Activated CD4-positive, alpha-beta memory T cell treated with anti-CD3 and anti-CD28 coated beads, Interleukin-2, amount 10 ng/mL, durations not matched to agents 7 days and 5 days (primary cell): ENCODE measurements around the gene BPIFB3. TPM values are rescaled to one million over a fixed set of nuclear protein-coding genes. Genes with fewer than 3 reads are reported as not detected.
A peak's percentile ranks its signal among the peaks of the same experiment; 100 is the strongest.

Experiments used
- CTCF ChIA-PET: fragments of 350-600 bp; sonication (Branson Sonifier 250); formaldehyde crosslinking; loops from one replicate; lab custom pipeline; 2021; ENCODE audit warnings: antibody characterized with exemption, inconsistent platforms; lab: Charles Lee
- POLR2A ChIA-PET: fragments of 350-600 bp; sonication (Branson Sonifier 250); formaldehyde crosslinking; loops from one replicate; lab custom pipeline; 2021; ENCODE audit warnings: antibody characterized with exemption; lab: Charles Lee
- DNase-seq: peaks from one replicate; pipeline ENCODE4 v3.0.0-alpha.2; 2020
- H3K27ac Mint-ChIP-seq: one replicate; pipeline ENCODE4 v1.8.0; 2021; ENCODE audit warnings: mild to moderate bottlenecking, mixed read lengths
- H3K27me3 Mint-ChIP-seq: one replicate; pipeline ENCODE4 v1.8.0; 2021; ENCODE audit warnings: mixed read lengths
- H3K36me3 Mint-ChIP-seq: one replicate; pipeline ENCODE4 v1.8.0; 2021; ENCODE audit warnings: low read depth, mixed read lengths
- H3K4me1 Mint-ChIP-seq: one replicate; pipeline ENCODE4 v1.8.0; 2021; ENCODE audit warnings: mixed read lengths
- H3K4me3 Mint-ChIP-seq: one replicate; pipeline ENCODE4 v1.8.0; 2021; ENCODE audit warnings: mild to moderate bottlenecking, mixed read lengths
- H3K9me3 Mint-ChIP-seq: one replicate; pipeline ENCODE4 v1.8.0; 2021; ENCODE audit warnings: mixed read lengths
- total RNA-seq, 2 experiments: library from RNA; stranded (reverse); gene quantifications; one replicate each; pipeline ENCODE4 v1.2.3, GENCODE V29; 2021

The BPIFB3 gene, protein sequence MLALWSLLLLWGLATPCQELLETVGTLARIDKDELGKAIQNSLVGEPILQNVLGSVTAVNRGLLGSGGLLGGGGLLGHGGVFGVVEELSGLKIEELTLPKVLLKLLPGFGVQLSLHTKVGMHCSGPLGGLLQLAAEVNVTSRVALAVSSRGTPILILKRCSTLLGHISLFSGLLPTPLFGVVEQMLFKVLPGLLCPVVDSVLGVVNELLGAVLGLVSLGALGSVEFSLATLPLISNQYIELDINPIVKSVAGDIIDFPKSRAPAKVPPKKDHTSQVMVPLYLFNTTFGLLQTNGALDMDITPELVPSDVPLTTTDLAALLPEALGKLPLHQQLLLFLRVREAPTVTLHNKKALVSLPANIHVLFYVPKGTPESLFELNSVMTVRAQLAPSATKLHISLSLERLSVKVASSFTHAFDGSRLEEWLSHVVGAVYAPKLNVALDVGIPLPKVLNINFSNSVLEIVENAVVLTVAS
- total RNA-seq, result not detected

GRCh38 chr20:33053291-33054106 lies at the start of gene BPIFB3:
BPIFB3 (plus strand) TSS chr20:33053903; CDS start chr20:33055436, 1,533 bp downstream.
- Mint-ChIP-seq H3K9me3 (no peaks in the 10 kb centered on the region), H3K27me3 (no peaks in the 10 kb centered on the region), H3K4me1 (no peaks in the 10 kb centered on the region), H3K36me3 (no peaks in the 10 kb centered on the region), H3K4me3 (no peak within 1 kb of the TSS), H3K27ac (no peak within 1 kb of the TSS)
- POLR2A ChIA-PET, result no interaction called here
- CTCF ChIA-PET, result no interaction called here
- DNase-seq, result no peak

GRCh38 chr20:33004141-33004751 lies 49.5 kb upstream of the BPIFB3 start, which contains the start of gene SUN5:
SUN5 (minus strand) TSS chr20:33004433; CDS start chr20:33004340, 93 bp downstream.
- no peaks in the 10 kb centered on the region for H3K27me3 Mint-ChIP-seq
- ChIA-PET CTCF (interaction anchor here (0.6 to 5.0 kb wide), 13 partner anchors 9 to 230 kb away, joined by 3 to 41 read pairs (median 6); no protein-coding TSS in a partner anchor), POLR2A (interaction anchor here (1.5 kb wide), 1 partner anchor 102 kb away, joined by 4 read pairs; no protein-coding TSS in a partner anchor)
- DNase-seq, result no peak
- no peaks in the 10 kb centered on the region for H3K36me3 Mint-ChIP-seq
- H3K27ac Mint-ChIP-seq, result no peak within 1 kb of the TSS
- H3K4me3 Mint-ChIP-seq, result no peak within 1 kb of the TSS
- no peaks in the 10 kb centered on the region for H3K4me1 Mint-ChIP-seq
- H3K9me3 Mint-ChIP-seq, result peaks cover 4% of the 10 kb centered on the region

- Mint-ChIP-seq H3K27ac (no peak overlapping the region), H3K27me3 (no peaks in the 10 kb centered on the region), H3K4me3 (no peak overlapping the region), H3K36me3 (no peaks in the 10 kb centered on the region), H3K4me1 (no peaks in the 10 kb centered on the region), H3K9me3 (peaks cover 4% of the 10 kb centered on the region)
- POLR2A ChIA-PET, result interaction anchor here (0.6 kb wide), 1 partner anchor 38 kb away, joined by 3 read pairs; no protein-coding TSS in a partner anchor
- peak; percentile 35 for DNase-seq
- CTCF ChIA-PET, result interaction anchor here (0.6 to 5.0 kb wide), 13 partner anchors 9 to 231 kb away, joined by 3 to 41 read pairs (median 6); no protein-coding TSS in a partner anchor
Measured at GRCh38 chr20:33005132-33005566, 48.6 kb upstream of the BPIFB3 start.

DNA sequence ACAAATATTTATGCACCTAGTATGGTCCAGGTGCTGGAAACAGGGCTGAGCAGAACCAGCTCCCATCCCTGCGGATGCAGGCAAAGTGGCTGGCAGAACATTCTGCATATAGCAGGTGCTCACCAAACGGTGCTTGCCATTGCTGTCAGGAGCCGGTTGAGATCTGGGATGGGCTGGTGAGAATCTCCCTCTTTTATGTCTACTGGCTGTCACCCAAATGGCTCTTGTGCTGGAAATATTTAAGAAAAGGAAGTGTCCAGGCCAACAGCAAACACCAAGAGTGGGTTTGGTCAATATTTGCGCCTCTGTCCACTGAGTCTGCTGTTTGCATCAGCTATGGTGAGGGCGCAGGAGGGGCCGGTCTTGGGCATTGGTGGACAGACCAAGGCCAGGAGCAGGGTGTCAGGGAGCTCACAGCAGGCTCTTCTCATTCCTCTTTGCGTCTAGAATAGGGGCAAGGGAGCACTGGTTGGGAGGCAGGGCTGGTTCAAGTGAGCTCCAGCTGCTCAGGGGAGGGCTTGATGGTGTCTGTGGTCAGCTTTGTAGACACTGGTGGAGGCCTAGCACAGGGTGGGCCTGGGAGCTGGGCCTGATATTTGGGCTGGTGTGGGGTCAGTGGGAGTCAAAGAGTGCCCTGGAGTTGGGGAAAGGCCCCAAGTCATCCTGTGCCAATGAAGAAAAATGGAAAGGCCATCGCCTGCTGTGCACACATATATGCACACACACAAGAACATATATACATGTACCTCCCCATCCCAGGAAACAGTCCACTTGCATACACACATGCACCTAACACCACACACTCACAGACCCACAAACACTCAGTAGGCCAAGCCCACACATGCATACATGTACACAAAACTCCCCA lies 47.6 kb upstream of the BPIFB3 start:
- CTCF ChIA-PET, result interaction anchor here (0.9 to 5.0 kb wide), 4 partner anchors 10 to 104 kb away, joined by 3 to 41 read pairs (median 14); no protein-coding TSS in a partner anchor
- Mint-ChIP-seq H3K4me3 (no peak overlapping the region), H3K27ac (no peak overlapping the region), H3K27me3 (no peaks in the 10 kb centered on the region), H3K4me1 (no peaks in the 10 kb centered on the region), H3K9me3 (peaks cover 4% of the 10 kb centered on the region), H3K36me3 (no peaks in the 10 kb centered on the region)
- POLR2A ChIA-PET, result no interaction called here
- no peak for DNase-seq

- Mint-ChIP-seq H3K9me3 (peaks cover 4% of the 10 kb centered on the region), H3K36me3 (no peaks in the 10 kb centered on the region), H3K27ac (no peak overlapping the region), H3K27me3 (no peaks in the 10 kb centered on the region), H3K4me3 (no peak overlapping the region), H3K4me1 (no peaks in the 10 kb centered on the region)
- no peak for DNase-seq
- CTCF ChIA-PET, result interaction anchor here (0.9 to 5.0 kb wide), 3 partner anchors 9 to 105 kb away, joined by 3 to 41 read pairs (median 6); no protein-coding TSS in a partner anchor
- POLR2A ChIA-PET, result no interaction called here
Measured at GRCh38 chr20:33006776-33007375, 46.8 kb upstream of the BPIFB3 start.

GRCh38 chr20:33007376-33008335 lies 46.0 kb upstream of the BPIFB3 start, which contains the start of gene BPIFB2:
BPIFB2 (plus strand) TSS chr20:33007704; CDS start chr20:33008575, 871 bp downstream.
- Mint-ChIP-seq H3K4me3 (no peak within 1 kb of the TSS), H3K36me3 (no peaks in the 10 kb centered on the region), H3K27ac (no peak within 1 kb of the TSS), H3K9me3 (peaks cover 4% of the 10 kb centered on the region), H3K4me1 (no peaks in the 10 kb centered on the region), H3K27me3 (no peaks in the 10 kb centered on the region)
- ChIA-PET POLR2A (no interaction called here), CTCF (interaction anchor here (0.9 to 5.0 kb wide), 3 partner anchors 8 to 106 kb away, joined by 3 to 41 read pairs (median 6); no protein-coding TSS in a partner anchor)
- DNase-seq, result no peak

DNA sequence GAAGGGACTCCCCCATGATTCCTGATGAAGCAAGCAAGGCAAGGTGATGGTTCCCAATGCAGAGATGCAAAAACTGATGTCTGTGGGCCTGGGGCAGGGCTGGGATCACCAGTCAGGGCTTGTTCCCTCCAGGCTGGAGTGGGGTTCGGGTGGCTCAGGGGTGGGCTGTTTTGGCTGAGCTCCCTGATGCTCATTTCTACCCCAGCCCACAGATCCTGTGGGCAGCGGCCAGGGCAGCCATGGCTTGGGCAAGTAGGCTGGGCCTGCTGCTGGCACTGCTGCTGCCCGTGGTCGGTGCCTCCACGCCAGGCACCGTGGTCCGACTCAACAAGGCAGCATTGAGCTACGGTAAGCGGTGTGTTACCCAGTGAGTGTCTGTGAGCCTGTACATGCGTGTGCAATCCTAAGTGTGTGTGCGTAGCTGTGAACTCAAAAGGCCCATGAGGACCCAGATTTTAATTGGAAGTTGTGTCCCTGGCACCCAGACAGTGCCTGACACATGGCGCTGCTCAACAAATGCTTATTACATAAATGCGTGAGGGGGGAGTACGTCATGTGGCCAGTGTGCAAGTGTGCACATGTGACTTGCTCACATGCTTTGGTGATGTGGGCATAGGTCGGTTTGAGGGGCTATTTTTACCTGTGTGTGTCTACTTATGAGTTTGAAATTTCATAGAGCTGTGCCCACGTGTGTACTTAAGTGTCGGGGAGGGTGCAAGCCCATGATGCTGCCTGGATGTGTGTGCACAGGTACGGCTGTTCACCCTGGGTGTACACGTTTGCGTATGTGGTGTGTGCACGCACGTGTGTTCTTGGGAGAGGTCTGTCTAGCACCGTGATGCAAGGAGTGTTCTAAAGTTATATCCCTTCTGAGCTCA lies 45.1 kb upstream of the BPIFB3 start:
- ChIA-PET POLR2A (no interaction called here), CTCF (no interaction called here)
- DNase-seq, result no peak
- H3K4me1 Mint-ChIP-seq, result no peaks in the 10 kb centered on the region
- no peak overlapping the region for H3K27ac Mint-ChIP-seq
- H3K27me3 Mint-ChIP-seq, result no peaks in the 10 kb centered on the region
- peaks cover 4% of the 10 kb centered on the region for H3K9me3 Mint-ChIP-seq
- no peak overlapping the region for H3K4me3 Mint-ChIP-seq
- no peaks in the 10 kb centered on the region for H3K36me3 Mint-ChIP-seq

- DNase-seq, result no peak
- Mint-ChIP-seq H3K4me3 (no peak overlapping the region), H3K36me3 (no peaks in the 10 kb centered on the region), H3K4me1 (no peaks in the 10 kb centered on the region), H3K27ac (no peak overlapping the region), H3K27me3 (no peaks in the 10 kb centered on the region), H3K9me3 (peaks cover 4% of the 10 kb centered on the region)
- POLR2A ChIA-PET, result no interaction called here
- CTCF ChIA-PET, result no interaction called here
Measured at GRCh38 chr20:33009214-33010132, 44.2 kb upstream of the BPIFB3 start.

- POLR2A ChIA-PET, result no interaction called here
- no peak overlapping the region for H3K4me3 Mint-ChIP-seq
- H3K36me3 Mint-ChIP-seq, result no peaks in the 10 kb centered on the region
- H3K27me3 Mint-ChIP-seq, result no peaks in the 10 kb centered on the region
- CTCF ChIA-PET, result no interaction called here
- no peak overlapping the region for H3K27ac Mint-ChIP-seq
- H3K9me3 Mint-ChIP-seq, result peaks cover 3% of the 10 kb centered on the region
- no peaks in the 10 kb centered on the region for H3K4me1 Mint-ChIP-seq
- no peak for DNase-seq
Measured at GRCh38 chr20:33010133-33010504, 43.6 kb upstream of the BPIFB3 start.
